ENCODE measurements around the gene APBA2. TPM values are rescaled to one million over a fixed set of nuclear protein-coding genes. Genes with fewer than 3 reads are reported as not detected.

The APBA2 gene
- total and polyA plus RNA-seq, 2 of the 13 experiments (the other 11 are each of a cell fraction or from before 2014, with no cell fraction given): 0.62 to 2.3 TPM

GRCh38 chr15:29070471-29071231, 184.9 kb downstream of the APBA2 start (continued):
- TF ChIP-seq, protein P1, sequence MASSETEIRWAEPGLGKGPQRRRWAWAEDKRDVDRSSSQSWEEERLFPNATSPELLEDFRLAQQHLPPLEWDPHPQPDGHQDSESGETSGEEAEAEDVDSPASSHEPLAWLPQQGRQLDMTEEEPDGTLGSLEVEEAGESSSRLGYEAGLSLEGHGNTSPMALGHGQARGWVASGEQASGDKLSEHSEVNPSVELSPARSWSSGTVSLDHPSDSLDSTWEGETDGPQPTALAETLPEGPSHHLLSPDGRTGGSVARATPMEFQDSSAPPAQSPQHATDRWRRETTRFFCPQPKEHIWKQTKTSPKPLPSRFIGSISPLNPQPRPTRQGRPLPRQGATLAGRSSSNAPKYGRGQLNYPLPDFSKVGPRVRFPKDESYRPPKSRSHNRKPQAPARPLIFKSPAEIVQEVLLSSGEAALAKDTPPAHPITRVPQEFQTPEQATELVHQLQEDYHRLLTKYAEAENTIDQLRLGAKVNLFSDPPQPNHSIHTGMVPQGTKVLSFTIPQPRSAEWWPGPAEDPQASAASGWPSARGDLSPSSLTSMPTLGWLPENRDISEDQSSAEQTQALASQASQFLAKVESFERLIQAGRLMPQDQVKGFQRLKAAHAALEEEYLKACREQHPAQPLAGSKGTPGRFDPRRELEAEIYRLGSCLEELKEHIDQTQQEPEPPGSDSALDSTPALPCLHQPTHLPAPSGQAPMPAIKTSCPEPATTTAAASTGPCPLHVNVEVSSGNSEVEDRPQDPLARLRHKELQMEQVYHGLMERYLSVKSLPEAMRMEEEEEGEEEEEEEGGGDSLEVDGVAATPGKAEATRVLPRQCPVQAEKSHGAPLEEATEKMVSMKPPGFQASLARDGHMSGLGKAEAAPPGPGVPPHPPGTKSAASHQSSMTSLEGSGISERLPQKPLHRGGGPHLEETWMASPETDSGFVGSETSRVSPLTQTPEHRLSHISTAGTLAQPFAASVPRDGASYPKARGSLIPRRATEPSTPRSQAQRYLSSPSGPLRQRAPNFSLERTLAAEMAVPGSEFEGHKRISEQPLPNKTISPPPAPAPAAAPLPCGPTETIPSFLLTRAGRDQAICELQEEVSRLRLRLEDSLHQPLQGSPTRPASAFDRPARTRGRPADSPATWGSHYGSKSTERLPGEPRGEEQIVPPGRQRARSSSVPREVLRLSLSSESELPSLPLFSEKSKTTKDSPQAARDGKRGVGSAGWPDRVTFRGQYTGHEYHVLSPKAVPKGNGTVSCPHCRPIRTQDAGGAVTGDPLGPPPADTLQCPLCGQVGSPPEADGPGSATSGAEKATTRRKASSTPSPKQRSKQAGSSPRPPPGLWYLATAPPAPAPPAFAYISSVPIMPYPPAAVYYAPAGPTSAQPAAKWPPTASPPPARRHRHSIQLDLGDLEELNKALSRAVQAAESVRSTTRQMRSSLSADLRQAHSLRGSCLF (CRISPR knock-in tag; IDR thresholded peaks at IDR 0.05; ENCODE audit: borderline replicate concordance): no peak
- TF ChIP-seq SNAI1 (CRISPR knock-in tag; IDR thresholded peaks at IDR 0.05; ENCODE audit: borderline replicate concordance) (no peak), TFE3 (CRISPR knock-in tag; IDR thresholded peaks at IDR 0.05) (no peak)

DNA sequence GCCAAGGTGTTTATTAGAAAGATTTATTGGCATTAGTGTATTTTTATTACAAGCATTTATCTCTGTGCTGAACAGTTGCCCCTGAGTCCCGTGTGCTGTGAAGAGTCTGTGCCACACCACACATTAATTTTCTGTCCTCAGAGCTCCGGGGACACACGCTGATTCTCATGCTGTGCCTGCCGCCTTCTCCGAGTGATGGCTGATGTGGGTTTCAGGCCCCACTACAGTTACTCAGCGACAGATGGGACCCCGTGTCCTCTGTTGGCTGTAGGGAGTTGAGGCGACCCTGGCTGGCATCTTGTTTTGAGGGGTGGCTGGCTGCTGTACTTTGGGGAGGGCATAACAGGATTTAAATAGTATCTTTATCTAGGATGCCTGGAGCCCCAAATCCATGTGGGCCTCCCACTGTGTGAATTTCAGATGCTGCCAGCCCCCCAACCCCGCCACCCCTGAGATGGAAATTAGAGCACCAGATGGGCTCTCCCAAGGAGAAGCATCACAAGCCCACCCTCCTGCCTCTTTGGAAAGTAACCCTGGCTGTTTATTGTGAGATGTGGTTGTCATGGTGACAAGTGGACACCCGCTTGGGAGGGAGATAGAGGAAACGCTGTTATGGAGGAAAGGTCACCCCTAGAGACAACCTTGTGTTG, 185.6 kb downstream of the APBA2 start:
- Histone ChIP-seq H3K79me2 (ENCODE audit: insufficient read depth, low read length) (no peaks in the 10 kb centered on the region), H3K9ac (ENCODE audit: insufficient read depth, low read depth, low read length) (no peak overlapping the region), H3K9me3 (ENCODE audit: low read length) (no peaks in the 10 kb centered on the region), H3K36me3 (replicated peaks in 1 of 2; ENCODE audit: control insufficient read depth in 1 of 2, insufficient read depth in 2 of 2, low read length in 2 of 2) (no peaks in the 10 kb centered on the region), H3K4me2 (ENCODE audit: low read depth, low read length) (no peak overlapping the region), H4K20me1 (ENCODE audit: insufficient read depth, low read length) (no peaks in the 10 kb centered on the region), H3K4me1 (ENCODE audit: insufficient read depth, low read length) (no peaks in the 10 kb centered on the region), H2AFZ (ENCODE audit: low read length) (no peak overlapping the region), H3K4me3 (replicated peaks in 1 of 3; ENCODE audit: insufficient read depth in 1 of 3, low read depth in 2 of 3, low read length in 3 of 3) (no peak overlapping the region), H3K27me3 (ENCODE audit: control insufficient read depth in 1 of 2, insufficient read depth in 2 of 2, low read length in 2 of 2) (no peaks in the 10 kb centered on the region; a peak in 1 of 5 replicates), H3K27ac (ENCODE audit: extremely low read length, insufficient read depth, low read length) (no peak overlapping the region)
- CTCF ChIA-PET (ENCODE audit: low intra/inter-chr PET ratio, low total read pairs): no interaction called here
- in situ Hi-C loops (cut with HindIII; ENCODE audit: extremely low pct_ligation_motif_present, low pct_unique_long_range_greater_than_20kb): no loop called here
- WGBS (ENCODE audit: low lambda C conversion rate): 44% methylated on average over 11 of the region's 11 CpGs
- TF ChIP-seq MLLT10 (CRISPR knock-in tag; IDR thresholded peaks at IDR 0.05) (no peak), EEA1 (CRISPR knock-in tag; IDR thresholded peaks at IDR 0.05; ENCODE audit: borderline replicate concordance) (no peak)
- POLR2A ChIA-PET: no interaction called here
- no peak for FAIRE-seq
- DNase-seq (ENCODE audit: low spot score): no peak
- intact Hi-C loops (cut with micrococcal nuclease; ENCODE audit: unreplicated experiment): no loop called here
- ATAC-seq: no peak
- no TSS peak for BruUV-seq (replicated peaks)

Measured in HepG2 (cell line).